Coronary artery (tissue), 2 donors: ENCODE measurements around the gene ZBTB43.
A peak's percentile ranks its signal among the peaks of the same experiment; 100 is the strongest.
"Not testable (repeated sequence)": the region's sequence is repeated elsewhere in the genome, so short reads cannot be mapped to it uniquely, and the experiment has no call there.

Source experiments
- DNase-seq: peaks from one replicate; pipeline ENCODE4 v3.0.0-alpha.2; 2017; ENCODE audit warnings: low spot score
- H3K27ac ChIP-seq, 2 donors: fragments of 200-600 bp; sonication (generic); one replicate each; pipeline ENCODE4 v1.5.1; 2016 to 2019
- H3K4me3 ChIP-seq: fragments of 200-600 bp; sonication (generic); 2 replicates; pipeline ENCODE4 v1.5.1; 2016; ENCODE audit warnings: mild to moderate bottlenecking, moderate library complexity
- TF ChIP-seq, protein P1 (sequence below): fragments of 200-600 bp; sonication (generic); IDR thresholded peaks from one replicate; pipeline ENCODE4 v1.5.1; 2019; ENCODE audit warnings: antibody characterized with exemption

The ZBTB43 gene

DNA sequence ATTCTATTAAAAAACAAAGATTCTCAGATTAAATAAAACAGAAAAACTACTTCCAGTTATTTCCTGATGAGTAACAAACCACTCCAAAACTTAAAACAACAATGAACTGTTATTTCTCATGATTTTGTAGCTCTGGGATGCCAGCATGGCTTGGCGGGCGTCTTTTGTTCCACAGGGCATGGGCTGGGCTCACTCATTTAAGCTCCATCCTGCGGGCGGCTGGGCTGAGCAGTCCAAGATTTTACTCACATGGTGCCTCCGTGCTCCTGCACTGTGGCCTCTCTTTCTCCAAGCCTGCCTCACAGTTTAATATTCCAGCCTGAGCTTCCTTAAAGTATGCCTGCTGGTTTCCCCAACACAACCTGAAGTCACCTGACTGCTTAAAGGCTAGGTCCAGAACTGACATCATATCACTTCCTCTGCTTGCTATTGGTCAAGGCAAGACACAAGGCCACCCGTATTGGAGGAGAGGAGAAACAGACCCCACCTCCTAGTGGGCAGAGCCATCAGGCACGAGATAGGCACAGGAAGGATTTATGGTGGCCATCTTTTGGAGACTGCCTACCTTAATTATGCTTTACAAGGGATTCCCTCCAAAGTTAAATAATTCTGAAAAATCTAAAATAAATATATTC, 41.6 kb upstream of the ZBTB43 start:
- TF ChIP-seq, protein P1, sequence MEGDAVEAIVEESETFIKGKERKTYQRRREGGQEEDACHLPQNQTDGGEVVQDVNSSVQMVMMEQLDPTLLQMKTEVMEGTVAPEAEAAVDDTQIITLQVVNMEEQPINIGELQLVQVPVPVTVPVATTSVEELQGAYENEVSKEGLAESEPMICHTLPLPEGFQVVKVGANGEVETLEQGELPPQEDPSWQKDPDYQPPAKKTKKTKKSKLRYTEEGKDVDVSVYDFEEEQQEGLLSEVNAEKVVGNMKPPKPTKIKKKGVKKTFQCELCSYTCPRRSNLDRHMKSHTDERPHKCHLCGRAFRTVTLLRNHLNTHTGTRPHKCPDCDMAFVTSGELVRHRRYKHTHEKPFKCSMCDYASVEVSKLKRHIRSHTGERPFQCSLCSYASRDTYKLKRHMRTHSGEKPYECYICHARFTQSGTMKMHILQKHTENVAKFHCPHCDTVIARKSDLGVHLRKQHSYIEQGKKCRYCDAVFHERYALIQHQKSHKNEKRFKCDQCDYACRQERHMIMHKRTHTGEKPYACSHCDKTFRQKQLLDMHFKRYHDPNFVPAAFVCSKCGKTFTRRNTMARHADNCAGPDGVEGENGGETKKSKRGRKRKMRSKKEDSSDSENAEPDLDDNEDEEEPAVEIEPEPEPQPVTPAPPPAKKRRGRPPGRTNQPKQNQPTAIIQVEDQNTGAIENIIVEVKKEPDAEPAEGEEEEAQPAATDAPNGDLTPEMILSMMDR = no peak
- Histone ChIP-seq H3K4me3 (no peak overlapping the region), H3K27ac (no peak overlapping the region)
- DNase-seq = no peak

DNA sequence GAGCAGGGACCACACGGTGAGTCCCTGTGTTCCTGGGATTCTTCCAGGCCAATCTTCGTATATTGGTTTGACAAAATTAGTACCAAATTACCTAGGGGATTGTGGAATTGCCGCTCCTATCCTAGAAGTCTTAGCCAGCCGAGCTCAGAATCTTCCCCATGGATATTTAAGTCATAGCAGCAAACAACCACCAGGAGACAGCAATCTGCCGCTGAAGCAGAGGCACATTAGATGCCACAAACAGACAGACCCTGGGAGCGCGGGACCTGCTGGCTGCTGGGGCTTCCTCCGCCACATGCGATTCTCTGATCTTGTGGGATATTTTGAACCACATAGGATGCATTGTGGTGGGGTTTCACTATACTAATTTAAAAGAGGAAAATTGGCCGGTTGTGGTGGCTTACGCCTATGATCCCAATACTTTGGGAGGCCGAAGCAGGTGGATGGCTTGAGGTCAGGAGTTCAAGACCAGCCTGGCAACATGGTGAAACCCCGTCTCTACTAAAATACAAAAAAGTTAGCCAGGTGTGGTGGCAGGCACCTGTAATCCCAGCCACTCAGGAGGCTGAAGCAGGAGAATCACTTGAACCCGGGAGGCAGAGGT, 31.7 kb upstream of the ZBTB43 start:
- no peak for DNase-seq
- Histone ChIP-seq H3K27ac (no peak overlapping the region), H3K4me3 (no peak overlapping the region)
- TF ChIP-seq, protein P1 = no peak

DNA sequence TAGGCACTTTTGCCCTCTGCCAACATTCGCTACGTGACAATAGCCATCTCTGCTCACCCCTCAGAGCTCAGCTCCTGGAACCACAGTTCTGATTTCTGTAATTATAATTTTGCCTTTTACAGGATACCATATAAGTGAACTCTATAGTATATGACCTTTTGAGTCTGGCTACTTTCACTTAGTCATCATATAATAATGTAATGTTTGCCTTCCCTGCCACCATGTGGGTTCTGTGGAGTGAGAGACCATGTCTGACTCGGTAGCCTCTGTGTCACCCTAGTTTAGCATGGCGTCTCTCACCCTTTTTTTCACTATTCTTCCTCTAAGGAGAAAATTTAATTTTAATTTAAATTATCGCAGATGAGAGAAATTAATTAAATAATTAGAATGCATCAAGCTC, 28.9 kb upstream of the ZBTB43 start:
- DNase-seq = no peak
- TF ChIP-seq, protein P1 = no peak
- no peak overlapping the region for H3K4me3 ChIP-seq
- H3K27ac ChIP-seq = no peak overlapping the region

DNA sequence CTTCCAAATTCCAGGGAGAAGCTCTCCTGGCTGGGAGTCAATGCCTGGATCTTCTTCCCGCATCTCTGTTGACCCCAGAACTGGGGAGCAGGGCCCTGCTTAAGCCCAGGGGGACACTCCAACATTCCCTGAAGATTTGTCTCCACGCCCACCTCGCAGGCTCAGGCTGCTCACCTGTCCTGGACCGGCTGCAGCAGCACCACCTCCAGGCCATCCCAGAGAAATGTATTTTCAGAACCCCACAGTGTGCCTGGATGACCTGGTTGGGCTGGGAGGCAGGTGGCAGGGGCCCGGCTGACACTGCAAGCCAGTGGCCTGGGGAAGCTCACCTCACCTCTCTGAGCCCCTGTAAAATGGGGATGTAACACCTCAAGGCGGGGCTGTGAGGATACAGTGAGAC, 27.1 kb upstream of the ZBTB43 start:
- Histone ChIP-seq H3K4me3 (no peak overlapping the region), H3K27ac (no peak overlapping the region)
- TF ChIP-seq, protein P1 = no peak
- no peak for DNase-seq

DNA sequence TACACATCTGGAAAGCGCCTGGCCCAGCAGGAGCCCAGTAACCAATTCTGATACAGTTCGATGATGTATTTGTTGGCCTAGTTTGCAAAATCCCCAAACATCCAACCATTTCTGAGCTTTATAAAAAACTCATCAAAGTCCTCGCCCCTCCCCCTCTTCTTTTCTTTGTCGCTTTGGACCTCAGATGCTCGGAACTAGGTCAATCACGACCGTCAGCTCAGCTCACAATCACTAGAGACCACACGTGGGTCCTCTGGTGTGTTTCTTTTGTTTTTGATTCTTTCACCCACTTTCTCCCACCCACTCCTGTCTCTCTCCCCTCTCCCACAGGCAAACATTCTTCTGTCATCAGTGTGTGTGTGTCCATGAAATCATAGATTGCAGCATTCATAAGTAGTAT, 26.7 kb upstream of the ZBTB43 start:
- no peak for DNase-seq
- H3K4me3 ChIP-seq = no peak overlapping the region
- H3K27ac ChIP-seq = no peak overlapping the region
- TF ChIP-seq, protein P1 = no peak

DNA sequence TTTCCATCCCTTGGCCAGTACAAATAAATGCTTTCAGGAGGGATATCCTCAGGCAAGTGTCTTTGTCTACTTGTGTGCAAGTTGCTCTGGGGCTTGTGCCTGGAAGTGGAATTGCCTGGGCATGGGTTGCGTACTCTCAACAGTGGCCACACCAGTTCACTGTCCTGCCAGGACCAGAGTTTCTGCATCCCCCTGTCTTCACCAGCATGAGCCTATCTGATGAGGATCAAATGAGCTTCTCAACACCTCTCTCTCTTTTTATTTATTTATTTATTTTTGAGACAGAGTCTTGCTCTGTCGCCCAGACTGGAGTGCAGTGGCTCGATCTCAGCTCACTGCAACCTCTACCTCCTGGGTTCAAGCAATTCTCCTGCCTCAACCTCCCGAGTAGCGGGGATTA, 26.1 kb upstream of the ZBTB43 start:
- H3K27ac ChIP-seq, H3K4me3 ChIP-seq, DNase-seq: not testable (repeated sequence)

DNA sequence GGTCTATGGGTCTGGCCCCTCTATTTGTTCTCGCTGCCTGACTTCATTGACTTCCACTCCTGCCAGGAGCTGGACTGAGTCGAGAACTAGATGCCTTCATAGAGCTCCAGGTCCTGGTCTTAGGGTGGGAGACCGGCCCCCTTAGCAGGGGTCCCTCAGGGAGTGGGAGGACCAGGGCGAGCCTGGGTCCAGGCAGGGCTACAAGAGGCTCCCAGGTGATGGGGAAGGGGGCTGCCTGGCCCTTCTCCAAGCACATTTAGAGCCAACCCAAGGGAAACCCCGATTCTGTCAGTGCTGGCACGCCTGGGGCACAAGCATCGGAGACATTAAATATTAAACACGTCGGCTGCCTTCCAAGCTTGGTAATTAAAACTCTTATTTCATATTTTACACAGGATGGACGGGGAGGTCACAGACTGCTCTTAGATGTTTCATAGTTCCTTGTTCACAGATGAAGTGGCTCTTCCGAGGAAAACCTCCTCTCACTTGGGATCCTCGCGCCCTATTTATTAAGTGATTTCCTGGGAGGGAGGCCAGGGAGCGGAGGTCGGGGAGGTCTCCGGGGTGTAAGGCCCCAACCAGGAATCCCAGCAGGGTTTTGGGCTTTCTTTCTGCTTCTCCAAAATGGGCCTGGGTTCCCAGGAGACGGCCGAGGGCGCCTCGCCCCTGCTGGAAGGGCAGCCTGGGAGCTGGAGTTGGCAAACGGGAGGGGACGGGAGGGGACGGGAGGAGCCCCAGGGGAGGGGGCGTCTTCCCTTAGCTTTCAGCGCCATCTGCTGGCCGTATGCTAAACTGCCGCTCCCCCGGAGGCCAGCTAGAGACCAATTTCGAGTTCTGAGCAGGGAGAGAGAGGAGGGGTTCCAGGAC, 23.4 kb upstream of the ZBTB43 start:
- peak overlapping the region; percentile 31 for H3K4me3 ChIP-seq
- H3K27ac ChIP-seq = no peak overlapping the region
- TF ChIP-seq, protein P1 = peak; percentile 89
- peak; percentile 79 for DNase-seq
